CD4-positive, alpha-beta T cell (primary cell): Measurements from ENCODE around the gene FAM72B. TPM values are rescaled to one million over a fixed set of nuclear protein-coding genes. Genes with fewer than 3 reads are reported as not detected.
"Not testable (repeated sequence)": the region's sequence is repeated elsewhere in the genome, so short reads cannot be mapped to it uniquely, and the experiment has no call there.

Source experiments
- ATAC-seq: fragments of 200-7000 bp; cut with Tn5 transposase; one replicate; pipeline ENCODE4 v1.10.0; 2022; ENCODE audit warnings: mild to moderate bottlenecking; ENCODE audit not compliant: poor library complexity
- CTCF ChIA-PET: fragments of 350-600 bp; sonication (Branson Sonifier 250); formaldehyde crosslinking; loops from one replicate; lab custom pipeline; 2021; ENCODE audit warnings: antibody characterized with exemption, inconsistent platforms; lab: Charles Lee
- POLR2A ChIA-PET: fragments of 350-600 bp; sonication (Branson Sonifier 250); formaldehyde crosslinking; loops from one replicate; lab custom pipeline; 2021; ENCODE audit warnings: antibody characterized with exemption, inconsistent platforms; lab: Charles Lee
- DNase-seq, 14 experiments: peaks; one replicate each; pipeline ENCODE4 v3.0.0-alpha.2; 2013 to 2020; ENCODE audit warnings: mixed read lengths in 2 of 14
- H3K27ac ChIP-seq, 2 donors: one replicate each; pipeline versions ENCODE4 v1.5.1 to v1.7.0; 2013; ENCODE audit warnings: low read length in 2 of 2, low read depth in 1 of 2, mild to moderate bottlenecking in 1 of 2
- H3K27me3 ChIP-seq, 2 experiments: 1 replicate in 1 of 2; 2 replicates in 1 of 2; pipeline versions ENCODE4 v1.6.1 to v1.7.0; 2013; ENCODE audit warnings: low read length in 2 of 2, control low read depth in 1 of 2, mild to moderate bottlenecking in 1 of 2, moderate library complexity in 1 of 2; ENCODE audit not compliant: insufficient read depth in 2 of 2, control insufficient read depth in 1 of 2
- H3K36me3 ChIP-seq: one replicate; pipeline ENCODE4 v1.6.1; 2013; ENCODE audit warnings: low read length, control low read depth; ENCODE audit not compliant: insufficient read depth
- H3K4me1 ChIP-seq: one replicate; pipeline ENCODE4 v1.6.1; 2013; ENCODE audit warnings: low read length, control low read depth; ENCODE audit not compliant: insufficient read depth
- H3K4me3 ChIP-seq: one replicate; pipeline ENCODE4 v1.5.1; 2013; ENCODE audit warnings: mild to moderate bottlenecking, low read length, moderate library complexity
- H3K9me3 ChIP-seq, 2 experiments: 1 replicate in 1 of 2; 2 replicates in 1 of 2; pipeline versions ENCODE4 v1.6.1 to v1.7.0; 2013; ENCODE audit warnings: low read length in 2 of 2, mild to moderate bottlenecking in 2 of 2, control low read depth in 1 of 2, moderate library complexity in 1 of 2; ENCODE audit not compliant: control insufficient read depth in 1 of 2, insufficient read depth in 1 of 2
- H3K27ac Mint-ChIP-seq: one replicate; pipeline ENCODE4 v1.8.0; 2020; ENCODE audit warnings: mixed read lengths
- H3K27me3 Mint-ChIP-seq: one replicate; pipeline ENCODE4 v1.8.0; 2021; ENCODE audit warnings: mixed read lengths
- H3K36me3 Mint-ChIP-seq: one replicate; pipeline ENCODE4 v1.8.0; 2021; ENCODE audit warnings: low read depth, mixed read lengths
- H3K4me1 Mint-ChIP-seq: one replicate; pipeline ENCODE4 v1.8.0; 2021; ENCODE audit warnings: low read depth, mixed read lengths
- H3K4me3 Mint-ChIP-seq: one replicate; pipeline ENCODE4 v1.8.0; 2020; ENCODE audit warnings: mild to moderate bottlenecking, mixed read lengths
- H3K9me3 Mint-ChIP-seq: one replicate; pipeline ENCODE4 v1.8.0; 2020; ENCODE audit warnings: mixed read lengths
- intact Hi-C, 2 experiments: fragments of 100-400 bp; cut with DNase I in 1 of 2; cut with micrococcal nuclease in 1 of 2; formaldehyde crosslinking; loops; one replicate each; pipeline versions ENCODE4 v1.15.1 to v1.9.0; 2023 to 2025; cut with DNase I, micrococcal nuclease
- polyA plus RNA-seq, 2 donors: library from polyadenylated mRNA; unstranded; fragments of 120-200 nt; gene quantifications; one replicate each; pipeline ENCODE4 v1.2.1, GENCODE V29; 2013
- total RNA-seq, 174 experiments: library from RNA in 2 of 174; stranded (reverse) in 2 of 174; gene quantifications; one replicate each; pipeline ENCODE4 v1.2.3 and lab custom pipeline; 2021 to 2026

The FAM72B gene
- total RNA-seq (1 to 10 TPM in 1 of 2 experiments, under 1 TPM in 1; 0.47 to 1.1 TPM), total RNA-seq (lab: John Stamatoyannopoulos, UW) (0 to 17.4 (median 0.27) reads per million in 172 experiments)
- polyA plus RNA-seq (2013, experiment 1 of 2) = 0.51 TPM
- polyA plus RNA-seq (2013, experiment 2 of 2) = 1.2 TPM

- H3K36me3 ChIP-seq, intact Hi-C loops, H3K9me3 ChIP-seq, H3K9me3 Mint-ChIP-seq, H3K36me3 Mint-ChIP-seq, H3K27me3 Mint-ChIP-seq, H3K27me3 ChIP-seq, CTCF ChIA-PET, H3K4me1 ChIP-seq, H3K27ac ChIP-seq, H3K4me1 Mint-ChIP-seq: not testable (repeated sequence)
- ATAC-seq (peak; percentile 79), DNase-seq (peak; percentile 78 to 99 (median 85))
- POLR2A ChIA-PET = interaction anchor here (0.8 kb wide), 1 partner anchor 335 kb away, joined by 4 read pairs; no protein-coding TSS in a partner anchor
- peak within 1 kb of the TSS; percentile 80 for H3K27ac Mint-ChIP-seq
- peak within 1 kb of the TSS; percentile 99 for H3K4me3 Mint-ChIP-seq
- H3K4me3 ChIP-seq = peak within 1 kb of the TSS; percentile 51
Measured at GRCh38 chr1:121184290-121185127, at the start of gene FAM72B, which contains the start of gene SRGAP2C. Gene FAM72B, minus strand, starts transcription at chr1:121184340. Its CDS starts 851 bp downstream, at chr1:121183489. Gene SRGAP2C, plus strand, starts transcription at chr1:121184975. Its CDS starts 2,472 bp downstream, at chr1:121187447.

GRCh38 chr1:121232445-121233125 lies 48.4 kb upstream of the FAM72B start:
- H3K9me3 Mint-ChIP-seq, H3K27ac Mint-ChIP-seq, H3K9me3 ChIP-seq, H3K36me3 Mint-ChIP-seq, DNase-seq, POLR2A ChIA-PET, H3K4me3 ChIP-seq, H3K27me3 Mint-ChIP-seq, H3K4me1 ChIP-seq, intact Hi-C loops, ATAC-seq, H3K27ac ChIP-seq, H3K36me3 ChIP-seq, H3K27me3 ChIP-seq, H3K4me1 Mint-ChIP-seq, CTCF ChIA-PET, H3K4me3 Mint-ChIP-seq: not testable (repeated sequence)

- H3K4me3 Mint-ChIP-seq, H3K27me3 Mint-ChIP-seq, H3K9me3 Mint-ChIP-seq, intact Hi-C loops, H3K36me3 Mint-ChIP-seq, CTCF ChIA-PET, POLR2A ChIA-PET, H3K27me3 ChIP-seq, H3K4me1 ChIP-seq, H3K4me1 Mint-ChIP-seq, H3K27ac ChIP-seq, DNase-seq, ATAC-seq, H3K4me3 ChIP-seq, H3K36me3 ChIP-seq, H3K9me3 ChIP-seq, H3K27ac Mint-ChIP-seq: not testable (repeated sequence)
Measured at GRCh38 chr1:121230636-121231035, 46.5 kb upstream of the FAM72B start.

- H3K4me1 ChIP-seq, H3K27ac Mint-ChIP-seq, H3K4me3 ChIP-seq, H3K27ac ChIP-seq, H3K36me3 Mint-ChIP-seq, POLR2A ChIA-PET, ATAC-seq, H3K27me3 Mint-ChIP-seq, intact Hi-C loops, DNase-seq, H3K4me1 Mint-ChIP-seq, H3K27me3 ChIP-seq, H3K9me3 ChIP-seq, H3K36me3 ChIP-seq, H3K9me3 Mint-ChIP-seq, H3K4me3 Mint-ChIP-seq, CTCF ChIA-PET: not testable (repeated sequence)
Measured at GRCh38 chr1:121227544-121228330, 43.6 kb upstream of the FAM72B start.

GRCh38 chr1:121226925-121227324 lies 42.8 kb upstream of the FAM72B start:
- H3K9me3 ChIP-seq, DNase-seq, H3K27me3 Mint-ChIP-seq, H3K4me3 Mint-ChIP-seq, POLR2A ChIA-PET, H3K27me3 ChIP-seq, H3K27ac Mint-ChIP-seq, H3K4me3 ChIP-seq, ATAC-seq, H3K27ac ChIP-seq, intact Hi-C loops, CTCF ChIA-PET, H3K36me3 ChIP-seq, H3K4me1 ChIP-seq, H3K9me3 Mint-ChIP-seq, H3K4me1 Mint-ChIP-seq, H3K36me3 Mint-ChIP-seq: not testable (repeated sequence)

- H3K36me3 Mint-ChIP-seq, H3K9me3 Mint-ChIP-seq, H3K27me3 Mint-ChIP-seq, DNase-seq, H3K36me3 ChIP-seq, intact Hi-C loops, CTCF ChIA-PET, H3K9me3 ChIP-seq, POLR2A ChIA-PET, H3K4me3 Mint-ChIP-seq, H3K27ac ChIP-seq, H3K27me3 ChIP-seq, ATAC-seq, H3K4me3 ChIP-seq, H3K4me1 ChIP-seq, H3K27ac Mint-ChIP-seq, H3K4me1 Mint-ChIP-seq: not testable (repeated sequence)
Measured at GRCh38 chr1:121226295-121226904, 42.3 kb upstream of the FAM72B start.
